ENCODE results near the gene BTRC. TPM values are rescaled to one million over a fixed set of nuclear protein-coding genes. Genes with fewer than 3 reads are reported as not detected.

Gene BTRC
- polyA plus RNA-seq, 3 donors, result 2.8 to 4.3 (median 3.1) TPM

DNA sequence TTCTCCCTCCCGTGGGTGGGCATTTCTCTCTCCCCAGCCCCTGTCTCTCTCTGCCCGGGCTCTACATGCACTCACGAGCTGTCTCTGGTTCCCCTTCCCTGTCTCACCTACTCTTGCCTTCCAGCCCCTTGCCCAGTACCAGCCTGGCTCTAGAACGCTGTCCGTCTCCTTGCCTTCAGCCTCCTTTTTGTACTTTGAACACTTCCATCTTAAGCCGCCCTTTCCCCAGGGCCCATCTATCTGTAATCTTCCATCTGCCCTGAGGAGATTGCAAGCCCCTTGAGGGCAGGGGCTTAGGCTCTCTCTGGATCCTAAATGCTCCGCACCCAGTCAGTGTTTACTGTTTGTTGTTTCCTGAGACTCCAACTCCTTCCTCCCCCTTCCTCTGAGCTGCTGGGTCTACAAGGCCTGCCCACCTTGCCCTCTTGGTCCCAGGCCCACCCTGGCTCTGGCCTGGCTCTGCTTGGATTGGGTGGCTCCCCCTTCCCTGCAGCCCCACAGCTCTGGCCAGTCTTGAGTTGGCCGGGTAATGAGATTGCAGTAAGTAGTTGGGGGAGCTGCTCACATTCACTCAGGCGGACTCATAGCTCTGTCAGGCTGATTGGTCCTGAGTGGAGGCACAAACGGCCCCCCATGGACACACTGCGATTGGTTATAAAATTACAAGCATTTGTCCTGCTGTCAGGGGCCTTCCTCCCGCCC is 205.8 kb downstream of the BTRC start:
- peaks cover 0 to 5% (median 0%) of the 10 kb centered on the region in 7 donors for H3K9me3 Mint-ChIP-seq
- H3K9ac ChIP-seq (ENCODE audit: insufficient read depth, low read length, poor library complexity, severe bottlenecking), result no peak overlapping the region
- no peak overlapping the region for H3K4me2 ChIP-seq (replicated peaks; ENCODE audit: extremely low read depth, low read length, poor library complexity, severe bottlenecking)
- TF ChIP-seq, protein P1, sequence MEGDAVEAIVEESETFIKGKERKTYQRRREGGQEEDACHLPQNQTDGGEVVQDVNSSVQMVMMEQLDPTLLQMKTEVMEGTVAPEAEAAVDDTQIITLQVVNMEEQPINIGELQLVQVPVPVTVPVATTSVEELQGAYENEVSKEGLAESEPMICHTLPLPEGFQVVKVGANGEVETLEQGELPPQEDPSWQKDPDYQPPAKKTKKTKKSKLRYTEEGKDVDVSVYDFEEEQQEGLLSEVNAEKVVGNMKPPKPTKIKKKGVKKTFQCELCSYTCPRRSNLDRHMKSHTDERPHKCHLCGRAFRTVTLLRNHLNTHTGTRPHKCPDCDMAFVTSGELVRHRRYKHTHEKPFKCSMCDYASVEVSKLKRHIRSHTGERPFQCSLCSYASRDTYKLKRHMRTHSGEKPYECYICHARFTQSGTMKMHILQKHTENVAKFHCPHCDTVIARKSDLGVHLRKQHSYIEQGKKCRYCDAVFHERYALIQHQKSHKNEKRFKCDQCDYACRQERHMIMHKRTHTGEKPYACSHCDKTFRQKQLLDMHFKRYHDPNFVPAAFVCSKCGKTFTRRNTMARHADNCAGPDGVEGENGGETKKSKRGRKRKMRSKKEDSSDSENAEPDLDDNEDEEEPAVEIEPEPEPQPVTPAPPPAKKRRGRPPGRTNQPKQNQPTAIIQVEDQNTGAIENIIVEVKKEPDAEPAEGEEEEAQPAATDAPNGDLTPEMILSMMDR (IDR thresholded peaks at IDR 0.05), result no peak
- H3K27me3 Mint-ChIP-seq (ENCODE audit: low read depth in 3 of 3), result peaks cover 9 to 25% (median 24%) of the 10 kb centered on the region in 3 donors
- H2AFZ ChIP-seq (ENCODE audit: insufficient read depth, low read depth, low read length, poor library complexity, severe bottlenecking), result no peak overlapping the region
- H3K36me3 Mint-ChIP-seq, result peaks cover 4 to 5% of the 10 kb centered on the region in 2 donors
- H3K36me3 ChIP-seq (replicated peaks in 1 of 2; ENCODE audit: control insufficient read depth in 1 of 2, insufficient read depth in 2 of 2, low read length in 2 of 2), result no peaks in the 10 kb centered on the region
- H3K4me1 Mint-ChIP-seq, result peaks cover 10% of the 10 kb centered on the region
- H3K4me3 Mint-ChIP-seq, result no peak overlapping the region
- no peak overlapping the region for H3K4me3 ChIP-seq (replicated peaks in 1 of 3; ENCODE audit: low read depth in 2 of 3, low read length in 3 of 3)
- no peaks in the 10 kb centered on the region for H3K9me3 ChIP-seq (replicated peaks in 1 of 2; ENCODE audit: control insufficient read depth in 1 of 2, insufficient read depth in 1 of 2, low read length in 2 of 2)
- no peak overlapping the region for H3K27ac ChIP-seq (ENCODE audit: low read depth in 1 of 2, low read length in 2 of 2)
- H3K79me2 ChIP-seq (ENCODE audit: insufficient read depth, low read length), result no peaks in the 10 kb centered on the region
- intact Hi-C loops (cut with micrococcal nuclease), result loop anchor here in 1 of 2 donors (10.0 kb wide), 1 partner anchor 285 kb away; no protein-coding TSS in a partner anchor
- 88% methylated on average over 9 of the region's 12 CpGs for WGBS (ENCODE audit: insufficient coverage)
- no peak overlapping the region for H3K27ac Mint-ChIP-seq
- H3K4me1 ChIP-seq (ENCODE audit: control insufficient read depth in 1 of 2, insufficient read depth in 2 of 2, low read length in 2 of 2), result peaks cover 0 to 4% of the 10 kb centered on the region in 2 donors
- DNase-seq, result no peak
- peaks cover 0 to 3% of the 10 kb centered on the region in 2 donors for H3K27me3 ChIP-seq (ENCODE audit: control insufficient read depth in 2 of 2, insufficient read depth in 2 of 2, low read length in 2 of 2)
- no peaks in the 10 kb centered on the region for H4K20me1 ChIP-seq (ENCODE audit: insufficient read depth, low read length)

DNA sequence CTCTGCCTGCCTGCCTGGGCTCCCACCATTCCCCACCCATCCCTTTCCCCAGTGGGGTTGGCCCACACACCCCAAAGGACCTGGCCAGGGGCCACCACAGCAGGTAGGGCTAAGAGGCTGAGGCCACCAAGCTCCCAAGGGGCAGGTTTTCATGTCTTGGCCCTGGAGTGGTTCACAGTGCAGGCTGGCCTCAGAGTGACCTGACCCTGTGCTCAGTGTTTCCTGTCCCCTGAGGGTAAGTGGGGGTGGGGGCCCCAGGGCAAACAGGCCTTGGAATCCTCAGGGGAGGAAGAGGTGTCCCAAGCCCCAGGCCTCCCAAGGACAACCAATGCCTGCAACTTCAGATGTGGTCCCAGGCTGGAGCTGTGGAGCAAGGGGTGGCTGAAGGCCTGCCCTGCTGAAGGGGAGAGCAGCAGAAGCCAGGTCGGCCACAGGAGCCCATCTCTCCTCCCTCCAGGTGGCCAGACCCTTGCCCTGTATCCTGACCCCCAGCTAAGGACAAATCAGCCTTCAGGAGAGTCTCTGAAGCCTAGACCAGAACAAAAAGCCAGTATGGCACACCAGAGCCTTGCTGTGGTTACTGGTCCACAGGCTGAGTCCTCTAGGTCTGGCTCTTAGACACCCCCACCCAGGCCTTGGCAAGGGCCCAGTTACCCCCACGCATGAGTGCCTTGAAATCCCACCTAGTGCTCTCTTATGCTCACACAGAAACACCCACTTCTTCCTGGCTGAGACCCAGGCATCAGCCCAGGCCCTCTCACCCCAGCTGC is 206.5 kb downstream of the BTRC start:
- TF ChIP-seq, protein P1 (IDR thresholded peaks at IDR 0.05), result no peak
- intact Hi-C loops (cut with micrococcal nuclease), result loop anchor here in 1 of 2 donors (10.0 kb wide), 1 partner anchor 286 kb away; no protein-coding TSS in a partner anchor
- Histone ChIP-seq H3K9ac (ENCODE audit: insufficient read depth, low read length, poor library complexity, severe bottlenecking) (no peak overlapping the region), H3K4me2 (replicated peaks; ENCODE audit: extremely low read depth, low read length, poor library complexity, severe bottlenecking) (no peak overlapping the region), H3K36me3 (replicated peaks in 1 of 2; ENCODE audit: control insufficient read depth in 1 of 2, insufficient read depth in 2 of 2, low read length in 2 of 2) (no peaks in the 10 kb centered on the region), H3K79me2 (ENCODE audit: insufficient read depth, low read length) (no peaks in the 10 kb centered on the region), H3K27me3 (ENCODE audit: control insufficient read depth in 2 of 2, insufficient read depth in 2 of 2, low read length in 2 of 2) (peaks cover 4 to 10% of the 10 kb centered on the region in 2 donors), H2AFZ (ENCODE audit: insufficient read depth, low read depth, low read length, poor library complexity, severe bottlenecking) (no peak overlapping the region), H3K27ac (ENCODE audit: low read depth in 1 of 2, low read length in 2 of 2) (no peak overlapping the region), H3K9me3 (replicated peaks in 1 of 2; ENCODE audit: control insufficient read depth in 1 of 2, insufficient read depth in 1 of 2, low read length in 2 of 2) (no peaks in the 10 kb centered on the region), H4K20me1 (ENCODE audit: insufficient read depth, low read length) (no peaks in the 10 kb centered on the region), H3K4me3 (replicated peaks in 1 of 3; ENCODE audit: low read depth in 2 of 3, low read length in 3 of 3) (no peak overlapping the region), H3K4me1 (ENCODE audit: control insufficient read depth in 1 of 2, insufficient read depth in 2 of 2, low read length in 2 of 2) (peaks cover 0 to 4% of the 10 kb centered on the region in 2 donors)
- no peak for DNase-seq
- WGBS (ENCODE audit: insufficient coverage), result 90% methylated on average over 1 of the region's 2 CpGs
- Mint-ChIP-seq H3K27ac (no peak overlapping the region), H3K4me3 (no peak overlapping the region), H3K27me3 (ENCODE audit: low read depth in 3 of 3) (peaks cover 16 to 32% (median 31%) of the 10 kb centered on the region in 3 donors), H3K4me1 (peaks cover 10% of the 10 kb centered on the region), H3K36me3 (peaks cover 0 to 2% of the 10 kb centered on the region in 2 donors), H3K9me3 (peaks cover 0 to 5% (median 0%) of the 10 kb centered on the region in 7 donors)
